ENCODE results near the gene IZUMO2.
"Not testable (repeated sequence)": the region's sequence is repeated elsewhere in the genome, so short reads cannot be mapped to it uniquely, and the experiment has no call there.

DNA sequence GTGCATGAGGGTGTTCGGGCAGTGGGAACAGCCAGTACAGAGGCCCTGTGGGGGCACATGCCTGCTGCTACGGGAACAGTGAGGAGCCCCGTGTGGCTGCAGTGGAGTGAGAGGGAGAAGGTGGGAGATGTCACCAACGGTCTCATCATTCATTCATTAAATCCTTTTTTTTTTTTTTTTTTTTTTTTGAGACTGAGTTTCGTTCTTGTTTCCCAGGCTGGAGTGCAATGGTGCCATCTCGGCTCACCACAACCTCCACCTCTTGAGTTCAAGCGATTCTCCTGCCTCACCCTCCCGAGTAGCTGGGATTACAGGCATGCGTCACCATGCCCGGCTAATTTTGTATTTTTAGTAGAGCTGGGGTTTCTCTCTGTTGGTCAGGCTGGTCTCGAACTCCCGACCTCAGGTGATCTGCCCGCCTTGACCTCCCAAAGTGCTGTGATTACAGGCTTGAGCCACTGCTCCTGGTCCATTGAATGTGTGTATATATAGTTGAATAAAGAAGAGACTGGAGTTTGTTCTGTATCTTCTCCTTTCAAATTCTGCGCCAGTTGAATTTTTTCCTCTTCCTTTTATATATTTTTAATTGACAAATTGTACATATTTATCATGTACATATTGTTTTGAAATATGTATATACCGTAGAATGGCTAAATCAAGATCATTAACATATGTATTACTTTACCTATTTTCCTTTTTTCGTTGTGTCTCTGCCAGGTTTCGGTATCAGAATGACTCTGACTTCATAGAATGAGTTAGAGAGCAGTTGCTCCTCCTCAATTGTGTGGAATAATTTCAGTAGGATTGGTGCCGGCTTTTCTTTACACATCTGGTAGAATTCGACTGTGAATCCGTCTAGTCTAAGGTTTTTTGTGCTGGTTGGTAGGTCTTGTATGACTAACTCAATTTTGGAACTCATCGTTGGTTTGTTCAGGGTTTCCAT lies 28.0 kb downstream of the IZUMO2 start:
- TF ChIP-seq, protein P1, sequence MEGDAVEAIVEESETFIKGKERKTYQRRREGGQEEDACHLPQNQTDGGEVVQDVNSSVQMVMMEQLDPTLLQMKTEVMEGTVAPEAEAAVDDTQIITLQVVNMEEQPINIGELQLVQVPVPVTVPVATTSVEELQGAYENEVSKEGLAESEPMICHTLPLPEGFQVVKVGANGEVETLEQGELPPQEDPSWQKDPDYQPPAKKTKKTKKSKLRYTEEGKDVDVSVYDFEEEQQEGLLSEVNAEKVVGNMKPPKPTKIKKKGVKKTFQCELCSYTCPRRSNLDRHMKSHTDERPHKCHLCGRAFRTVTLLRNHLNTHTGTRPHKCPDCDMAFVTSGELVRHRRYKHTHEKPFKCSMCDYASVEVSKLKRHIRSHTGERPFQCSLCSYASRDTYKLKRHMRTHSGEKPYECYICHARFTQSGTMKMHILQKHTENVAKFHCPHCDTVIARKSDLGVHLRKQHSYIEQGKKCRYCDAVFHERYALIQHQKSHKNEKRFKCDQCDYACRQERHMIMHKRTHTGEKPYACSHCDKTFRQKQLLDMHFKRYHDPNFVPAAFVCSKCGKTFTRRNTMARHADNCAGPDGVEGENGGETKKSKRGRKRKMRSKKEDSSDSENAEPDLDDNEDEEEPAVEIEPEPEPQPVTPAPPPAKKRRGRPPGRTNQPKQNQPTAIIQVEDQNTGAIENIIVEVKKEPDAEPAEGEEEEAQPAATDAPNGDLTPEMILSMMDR (IDR thresholded peaks at IDR 0.05): not testable (repeated sequence)
- TF ChIP-seq ZFX (IDR thresholded peaks at IDR 0.05; ENCODE audit: borderline replicate concordance): not testable (repeated sequence)

Data from 22Rv1 (cell line).